Measurements from ENCODE around the gene TTC39C. TPM values are rescaled to one million over a fixed set of nuclear protein-coding genes. Genes with fewer than 3 reads are reported as not detected.

Gene TTC39C
- total and polyA plus RNA-seq, 12 donors = 28.9 to 77.6 (median 49.3) TPM

DNA sequence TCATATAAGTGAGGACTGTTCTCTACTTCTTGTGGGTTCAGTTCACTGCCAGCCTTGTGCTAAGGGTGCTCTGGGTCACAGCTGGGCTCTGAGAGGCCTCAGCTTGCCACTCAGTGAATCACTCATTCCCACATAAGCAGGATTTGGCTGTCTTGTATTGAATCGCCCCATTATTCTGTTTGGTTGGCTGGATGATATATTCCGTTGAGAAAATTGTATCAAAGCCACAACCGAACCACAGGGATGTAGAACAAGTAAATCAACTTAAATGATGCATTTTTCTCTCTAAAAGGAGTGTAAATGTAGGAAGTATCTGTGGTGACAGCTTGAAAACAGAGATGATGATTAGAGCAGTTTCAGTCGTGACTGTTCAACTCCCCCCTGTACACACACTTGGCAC lies 39.6 kb downstream of the TTC39C start:
- 56 to 64% (median 58%) methylated on average over 4 of the region's 4 CpGs for WGBS, 4 donors
- H3K27ac ChIP-seq = peak overlapping the region in 2 of 5 donors; percentile 27 to 37
- no peak for TF ChIP-seq POLR2A (IDR thresholded peaks at IDR 0.05)
- TF ChIP-seq, protein P1, sequence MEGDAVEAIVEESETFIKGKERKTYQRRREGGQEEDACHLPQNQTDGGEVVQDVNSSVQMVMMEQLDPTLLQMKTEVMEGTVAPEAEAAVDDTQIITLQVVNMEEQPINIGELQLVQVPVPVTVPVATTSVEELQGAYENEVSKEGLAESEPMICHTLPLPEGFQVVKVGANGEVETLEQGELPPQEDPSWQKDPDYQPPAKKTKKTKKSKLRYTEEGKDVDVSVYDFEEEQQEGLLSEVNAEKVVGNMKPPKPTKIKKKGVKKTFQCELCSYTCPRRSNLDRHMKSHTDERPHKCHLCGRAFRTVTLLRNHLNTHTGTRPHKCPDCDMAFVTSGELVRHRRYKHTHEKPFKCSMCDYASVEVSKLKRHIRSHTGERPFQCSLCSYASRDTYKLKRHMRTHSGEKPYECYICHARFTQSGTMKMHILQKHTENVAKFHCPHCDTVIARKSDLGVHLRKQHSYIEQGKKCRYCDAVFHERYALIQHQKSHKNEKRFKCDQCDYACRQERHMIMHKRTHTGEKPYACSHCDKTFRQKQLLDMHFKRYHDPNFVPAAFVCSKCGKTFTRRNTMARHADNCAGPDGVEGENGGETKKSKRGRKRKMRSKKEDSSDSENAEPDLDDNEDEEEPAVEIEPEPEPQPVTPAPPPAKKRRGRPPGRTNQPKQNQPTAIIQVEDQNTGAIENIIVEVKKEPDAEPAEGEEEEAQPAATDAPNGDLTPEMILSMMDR (IDR thresholded peaks at IDR 0.05) = no peak
- H3K9me3 ChIP-seq (replicated peaks in 1 of 3) = no peaks in the 10 kb centered on the region
- H3K4me3 ChIP-seq = no peak overlapping the region
- intact Hi-C loops (cut with DNase I) = no loop called here
- H3K36me3 ChIP-seq (replicated peaks in 1 of 2) = no peaks in the 10 kb centered on the region
- peaks cover 22 to 75% of the 10 kb centered on the region in 2 donors for H3K4me1 ChIP-seq (replicated peaks in 1 of 2)
- no peaks in the 10 kb centered on the region for H3K27me3 ChIP-seq
- DNase-seq = no peak

DNA sequence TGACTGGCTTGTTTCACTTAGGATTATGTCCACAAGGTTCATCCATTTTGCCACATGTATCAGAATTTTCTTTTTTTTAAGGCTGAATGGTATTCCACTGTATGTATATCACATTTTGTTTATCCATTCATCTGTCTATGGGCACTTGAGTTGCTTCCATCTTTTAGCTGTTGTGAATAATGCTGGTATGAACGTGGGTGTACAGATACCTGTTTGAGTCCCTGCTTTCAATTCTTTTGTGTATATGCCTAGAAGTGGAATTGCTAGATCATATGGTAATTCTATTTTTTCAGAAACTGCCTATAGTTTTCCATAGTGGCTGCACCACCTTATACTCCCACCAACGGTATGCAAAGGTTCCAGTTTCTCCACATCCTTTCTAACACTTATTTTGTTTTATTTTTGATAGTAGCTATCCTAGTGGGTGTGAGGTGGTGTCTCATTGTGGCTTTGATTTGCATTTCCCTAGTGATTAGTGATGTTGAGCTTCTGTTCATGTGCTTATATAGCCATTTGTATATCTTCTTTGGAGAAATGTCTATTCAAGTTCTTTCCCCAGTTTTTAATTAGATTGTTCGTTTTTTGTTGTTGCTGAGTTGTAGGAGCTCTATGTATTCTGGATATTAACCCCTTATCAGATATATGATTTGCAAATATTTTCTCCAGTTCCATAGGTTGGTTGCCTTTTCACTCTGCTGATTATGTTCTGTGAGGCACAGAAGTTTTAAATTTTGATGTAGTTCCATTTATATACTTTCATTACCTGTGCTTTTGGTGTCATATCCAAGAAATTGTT lies 40.7 kb downstream of the TTC39C start:
- Histone ChIP-seq H3K27ac (no peak overlapping the region), H3K4me1 (replicated peaks in 1 of 2) (peaks cover 19 to 71% of the 10 kb centered on the region in 2 donors), H3K27me3 (no peaks in the 10 kb centered on the region), H3K36me3 (replicated peaks in 1 of 2) (no peaks in the 10 kb centered on the region), H3K4me3 (peak overlapping the region in 1 of 4 donors; percentile 26), H3K9me3 (replicated peaks in 1 of 3) (no peaks in the 10 kb centered on the region)
- 73 to 86% (median 76%) methylated on average over 3 of the region's 3 CpGs for WGBS, 4 donors
- no peak for TF ChIP-seq POLR2A (IDR thresholded peaks at IDR 0.05)
- TF ChIP-seq, protein P1 (IDR thresholded peaks at IDR 0.05) = no peak
- no peak for DNase-seq
- intact Hi-C loops (cut with DNase I) = no loop called here

DNA sequence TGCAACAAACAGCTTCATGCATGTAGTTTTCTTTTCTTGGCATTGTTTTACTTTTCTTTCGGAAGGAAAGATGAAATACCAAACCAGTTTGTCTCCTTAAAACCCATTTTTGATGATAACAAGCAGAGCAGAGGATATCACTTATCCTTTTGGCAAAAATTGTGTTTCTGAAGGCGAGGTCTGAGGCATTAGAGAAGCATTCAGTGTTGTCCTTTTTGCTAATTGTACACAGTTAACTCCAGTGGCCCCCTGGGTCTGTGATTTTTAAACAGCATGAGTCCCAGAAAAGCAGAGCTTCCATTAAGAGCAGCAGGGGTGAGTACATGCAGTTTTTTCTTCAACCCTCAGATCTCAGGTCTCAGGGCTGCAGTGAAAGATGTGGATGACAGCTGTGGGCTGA lies 41.3 kb downstream of the TTC39C start:
- peak overlapping the region in 1 of 4 donors; percentile 26 for H3K4me3 ChIP-seq
- peaks cover 12 to 64% of the 10 kb centered on the region in 2 donors for H3K4me1 ChIP-seq (replicated peaks in 1 of 2)
- intact Hi-C loops (cut with DNase I) = no loop called here
- H3K36me3 ChIP-seq (replicated peaks in 1 of 2) = no peaks in the 10 kb centered on the region
- no peak for DNase-seq
- peak overlapping the region in 4 of 5 donors; percentile 6 to 37 (median 27) for H3K27ac ChIP-seq
- H3K27me3 ChIP-seq = no peaks in the 10 kb centered on the region
- TF ChIP-seq POLR2A (IDR thresholded peaks at IDR 0.05) = no peak
- TF ChIP-seq, protein P1 (IDR thresholded peaks at IDR 0.05) = no peak
- 31 to 45% (median 35%) methylated on average over 2 of the region's 2 CpGs for WGBS, 4 donors
- H3K9me3 ChIP-seq (replicated peaks in 1 of 3) = no peaks in the 10 kb centered on the region

DNA sequence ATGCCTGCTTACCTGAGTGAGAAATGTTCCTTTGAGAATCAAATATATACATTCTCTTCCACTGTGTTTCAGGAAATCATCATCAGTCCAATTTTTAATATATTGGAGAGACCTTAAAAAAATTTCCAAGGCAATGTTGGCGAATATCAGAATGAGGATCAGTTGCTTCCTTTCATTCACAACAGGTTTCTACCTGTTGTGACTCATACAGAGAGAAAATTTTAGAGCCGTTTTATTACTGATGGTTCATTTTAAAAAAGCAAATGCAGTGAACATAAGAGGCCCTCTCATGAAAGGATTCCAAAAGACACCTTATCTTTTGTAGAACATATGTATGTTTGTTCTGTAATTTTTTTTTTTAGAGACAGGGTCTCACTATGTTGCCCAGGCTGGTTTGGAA lies 42.0 kb downstream of the TTC39C start:
- H3K4me1 ChIP-seq (replicated peaks in 1 of 2) = peaks cover 9 to 58% of the 10 kb centered on the region in 2 donors
- H3K27me3 ChIP-seq = no peaks in the 10 kb centered on the region
- H3K4me3 ChIP-seq = no peak overlapping the region
- intact Hi-C loops (cut with DNase I) = no loop called here
- no peak for DNase-seq
- TF ChIP-seq POLR2A (IDR thresholded peaks at IDR 0.05) = no peak
- TF ChIP-seq, protein P1 (IDR thresholded peaks at IDR 0.05) = no peak
- no peak overlapping the region for H3K27ac ChIP-seq
- H3K36me3 ChIP-seq (replicated peaks in 1 of 2) = no peaks in the 10 kb centered on the region
- H3K9me3 ChIP-seq (replicated peaks in 1 of 3) = no peaks in the 10 kb centered on the region
- 66 to 80% (median 72%) methylated on average over 2 of the region's 2 CpGs for WGBS, 4 donors
